GM21528 (cell line): ENCODE data around the gene OR1D5.
"Not testable (repeated sequence)": the region's sequence is repeated elsewhere in the genome, so short reads cannot be mapped to it uniquely, and the experiment has no call there.

Source experiments
- ATAC-seq: cut with Tn5 transposase; IDR thresholded peaks from one replicate; pipeline ENCODE4 v1.9.1; 2021; ENCODE audit warnings: mild to moderate bottlenecking, moderate library complexity; ENCODE audit not compliant: unreplicated experiment, low FRiP score

The OR1D5 gene

DNA sequence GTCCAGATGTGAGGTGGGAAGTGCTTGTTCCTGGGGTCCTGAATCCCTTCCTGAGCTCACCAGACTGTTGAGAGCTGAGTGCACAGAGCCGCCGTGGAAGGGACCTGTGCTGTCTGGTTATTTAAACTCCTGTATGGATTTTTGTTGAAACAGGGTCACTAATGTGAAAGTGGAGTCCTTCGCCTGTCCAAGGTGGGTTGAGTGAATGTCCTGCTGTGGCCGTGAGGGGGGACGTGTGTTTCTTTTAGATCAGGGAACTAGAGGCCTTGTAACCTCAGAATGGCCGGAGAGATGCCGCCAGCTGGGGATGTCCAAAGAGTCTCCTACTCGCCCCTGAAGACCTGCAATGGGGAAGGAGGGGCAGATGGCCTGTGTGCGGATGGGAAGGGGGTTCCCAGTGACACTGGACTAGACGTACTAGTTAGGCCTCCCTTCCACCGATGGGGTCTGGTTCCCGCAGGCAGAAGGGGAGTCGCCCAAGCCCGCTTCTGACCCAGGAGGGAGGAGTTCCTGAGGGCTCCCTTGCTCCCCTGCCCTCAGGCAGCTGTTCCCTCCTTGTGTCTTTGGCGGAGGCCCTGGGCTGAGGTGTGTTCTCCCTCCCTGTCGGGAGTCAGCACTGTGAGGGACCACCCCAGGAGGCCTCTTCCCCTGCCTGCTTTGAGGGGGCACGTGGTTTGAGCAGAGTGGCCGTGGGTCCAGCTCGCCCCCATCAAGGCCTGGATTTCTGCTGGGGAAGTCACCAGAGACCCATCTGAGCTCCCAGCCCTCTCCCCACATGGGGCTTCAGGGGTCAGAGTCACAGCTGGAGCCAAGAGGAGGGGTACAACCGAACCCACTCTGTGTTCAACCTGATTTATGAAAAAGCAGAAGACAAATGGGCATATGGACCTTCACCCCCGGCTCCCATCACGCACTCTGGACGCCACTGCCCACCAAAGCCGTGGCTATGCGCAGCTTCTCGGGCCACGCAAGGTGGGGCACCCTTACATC lies 30.9 kb downstream of the OR1D5 start:
- ATAC-seq: no peak

DNA sequence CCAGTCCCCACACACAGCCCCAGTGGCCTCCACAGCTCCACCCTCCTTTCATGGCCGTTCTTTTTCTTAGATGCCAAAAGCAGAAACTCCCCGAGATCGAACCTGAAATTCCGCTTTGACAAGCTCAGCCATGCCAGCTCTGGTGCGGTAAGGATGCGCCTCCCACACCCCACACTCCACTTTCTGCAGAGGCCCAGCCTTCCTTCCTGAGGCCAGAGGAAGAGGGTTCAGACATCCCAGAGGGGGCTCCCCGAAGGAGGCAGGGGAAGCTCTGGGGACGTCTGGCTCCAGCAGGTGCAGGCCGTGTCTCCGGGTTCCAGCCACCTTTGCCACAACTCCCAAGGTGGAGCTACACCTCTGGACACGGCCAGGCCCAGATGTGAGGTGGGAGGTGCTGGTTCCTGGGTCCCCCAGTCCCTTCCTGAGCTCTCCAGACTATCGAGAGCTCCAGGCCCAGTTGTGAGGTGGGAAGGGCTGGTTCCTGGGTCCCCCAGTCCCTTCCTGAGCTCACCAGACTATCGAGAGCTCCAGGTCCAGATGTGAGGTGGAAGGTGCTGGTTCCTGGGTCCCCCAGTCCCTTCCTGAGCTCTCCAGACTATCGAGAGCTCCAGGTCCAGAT lies 32.4 kb downstream of the OR1D5 start:
- not testable (repeated sequence) for ATAC-seq

DNA sequence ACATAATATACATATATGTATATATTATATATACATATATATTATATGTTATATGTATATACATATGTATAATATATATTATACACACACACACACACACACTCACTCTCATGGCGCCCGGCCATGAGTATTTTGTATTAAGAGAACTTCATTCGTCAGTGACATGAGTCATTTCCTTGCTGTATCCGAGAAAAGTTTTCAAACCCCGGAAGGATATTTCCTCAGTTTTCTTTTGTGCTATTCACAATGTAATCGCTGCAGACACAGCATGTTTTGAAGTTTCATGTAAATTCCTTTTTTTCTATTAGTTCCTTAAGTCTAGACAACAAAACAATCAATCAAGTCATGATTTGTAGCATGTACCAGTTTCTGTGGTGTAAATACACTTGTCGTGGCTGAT lies 33.3 kb downstream of the OR1D5 start:
- ATAC-seq: no peak

- ATAC-seq: no peak
Observed at GRCh38 chr17:3029213-3029913, 34.0 kb downstream of the OR1D5 start.

- no peak for ATAC-seq
Observed at GRCh38 chr17:3027786-3028532, 35.4 kb downstream of the OR1D5 start.

GRCh38 chr17:3026856-3027751 lies 36.3 kb downstream of the OR1D5 start:
- ATAC-seq: no peak

- ATAC-seq: no peak
Observed at GRCh38 chr17:3026125-3026855, 37.1 kb downstream of the OR1D5 start.

- no peak for ATAC-seq
Observed at GRCh38 chr17:3025421-3026124, 37.8 kb downstream of the OR1D5 start.

GRCh38 chr17:3024346-3024745 lies 39.1 kb downstream of the OR1D5 start:
- ATAC-seq: no peak

DNA sequence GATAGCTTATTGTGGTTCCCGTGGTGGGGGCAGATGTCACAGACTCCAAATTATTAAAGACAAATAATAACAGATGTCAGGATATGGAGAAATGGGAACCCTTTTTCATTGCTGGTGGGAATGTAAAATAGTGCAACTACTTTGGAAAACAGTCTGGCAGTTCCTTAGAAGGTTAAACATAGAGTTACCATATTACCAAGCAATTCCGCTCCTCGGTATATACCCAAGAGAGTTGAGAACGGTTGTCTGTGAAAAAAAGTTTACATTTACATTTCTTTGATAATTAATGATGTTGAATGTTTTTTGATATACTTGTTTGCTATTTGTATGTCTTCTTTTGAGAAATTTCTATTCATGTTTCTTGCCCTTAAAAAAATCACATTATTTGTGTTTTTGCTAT lies 41.2 kb downstream of the OR1D5 start:
- no peak for ATAC-seq

- no peak for ATAC-seq
Observed at GRCh38 chr17:3020381-3020780, 43.0 kb downstream of the OR1D5 start.

GRCh38 chr17:3019761-3020160 lies 43.6 kb downstream of the OR1D5 start:
- ATAC-seq: no peak

DNA sequence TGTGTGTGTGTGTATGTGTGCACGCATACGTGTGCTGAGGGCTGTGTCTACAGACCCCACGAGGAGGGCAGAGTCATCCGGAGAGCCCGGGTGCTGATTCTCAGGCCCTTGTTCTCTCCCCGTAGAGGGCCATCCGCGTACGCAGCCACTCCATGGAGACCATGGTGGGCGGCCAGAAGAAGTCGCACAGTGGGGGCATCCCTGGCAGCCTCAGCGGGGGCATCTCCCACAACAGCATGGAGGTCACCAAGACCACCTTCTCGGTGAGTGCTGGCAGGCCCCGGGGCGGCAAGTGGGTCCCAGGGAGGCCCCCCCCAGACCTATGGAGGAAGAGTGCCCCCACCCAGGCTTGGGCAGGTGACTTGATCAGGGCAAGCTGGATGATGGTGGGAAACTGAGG lies 45.5 kb downstream of the OR1D5 start:
- ATAC-seq: no peak

DNA sequence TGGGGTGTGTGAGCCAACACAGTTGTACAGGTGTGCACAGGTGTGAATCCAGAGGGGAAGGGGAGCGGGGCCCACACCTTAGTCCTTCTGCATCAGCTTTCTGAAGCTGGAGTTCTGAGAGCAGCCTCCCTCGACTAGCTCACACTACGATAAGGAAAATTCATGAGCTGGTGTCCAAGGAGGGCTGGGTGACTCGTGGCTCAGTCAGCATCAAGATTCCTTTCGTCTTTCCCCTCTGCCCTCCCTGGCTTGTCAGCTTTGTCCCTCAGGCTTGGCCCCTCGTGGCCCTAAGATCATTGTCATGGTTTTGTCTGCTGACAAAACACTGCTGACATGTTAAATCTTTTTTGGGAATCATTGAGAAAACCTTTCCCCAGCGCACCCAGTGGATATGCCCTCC lies 47.5 kb downstream of the OR1D5 start:
- no peak for ATAC-seq

DNA sequence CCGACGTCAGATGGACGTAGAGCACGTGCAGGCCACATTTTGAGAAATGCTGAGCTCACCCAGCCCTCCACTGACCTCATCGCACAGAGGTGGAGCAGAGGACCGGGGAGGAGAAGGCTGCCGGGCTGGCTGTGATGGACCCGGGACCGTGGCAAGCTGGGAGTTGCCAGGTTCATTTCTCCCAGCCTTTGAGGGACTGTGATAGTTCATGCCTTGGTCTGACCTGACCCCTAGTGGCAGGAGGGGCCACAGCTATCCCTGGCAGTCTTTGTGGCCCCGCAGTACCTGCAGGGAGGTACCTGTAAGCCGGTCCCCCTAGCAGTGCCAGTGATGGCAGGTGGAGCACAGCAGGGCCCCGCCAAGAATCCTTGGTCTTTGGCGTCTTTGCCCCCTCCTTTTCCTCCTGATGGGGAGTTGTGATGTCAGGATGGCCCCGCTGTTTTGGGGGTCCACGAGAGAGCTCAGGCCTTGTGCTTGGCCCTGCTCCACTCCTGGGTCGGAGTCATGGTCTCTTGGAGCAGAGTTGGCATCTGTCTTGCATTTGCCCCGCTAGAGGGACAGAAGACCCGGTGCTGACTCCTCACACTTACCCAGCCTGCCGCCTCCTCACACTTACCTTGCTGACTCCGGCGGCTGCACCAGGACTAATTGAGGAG lies 50.4 kb downstream of the OR1D5 start:
- no peak for ATAC-seq
